CD4-positive, alpha-beta T cell treated with Interleukin-15 for 1 hour (primary cell): Measurements from ENCODE around the gene RNF7.
"Not testable (repeated sequence)": the region's sequence is repeated elsewhere in the genome, so short reads cannot be mapped to it uniquely, and the experiment has no call there.

Source experiments
- DNase-seq: peaks from one replicate; pipeline ENCODE4 v3.0.0-alpha.2; 2020

Gene RNF7

GRCh38 chr3:141783632-141784031 lies 45.5 kb downstream of the RNF7 start:
- DNase-seq: no peak

- no peak for DNase-seq
Measured at GRCh38 chr3:141784096-141784495, 46.0 kb downstream of the RNF7 start.

GRCh38 chr3:141784531-141784930 lies 46.4 kb downstream of the RNF7 start:
- DNase-seq: no peak

- DNase-seq: no peak
Measured at GRCh38 chr3:141788149-141788548, 50.1 kb downstream of the RNF7 start.

GRCh38 chr3:141788750-141789149 lies 50.7 kb downstream of the RNF7 start:
- not testable (repeated sequence) for DNase-seq

- no peak for DNase-seq
Measured at GRCh38 chr3:141789281-141789680, 51.2 kb downstream of the RNF7 start.

- DNase-seq: no peak
Measured at GRCh38 chr3:141790171-141790570, 52.1 kb downstream of the RNF7 start.

GRCh38 chr3:141792495-141792894 lies 54.4 kb downstream of the RNF7 start:
- no peak for DNase-seq

- no peak for DNase-seq
Measured at GRCh38 chr3:141793476-141794260, 55.6 kb downstream of the RNF7 start.

GRCh38 chr3:141795276-141795675 lies 57.2 kb downstream of the RNF7 start:
- DNase-seq: no peak

GRCh38 chr3:141795741-141796080 lies 57.6 kb downstream of the RNF7 start:
- DNase-seq: no peak

GRCh38 chr3:141796081-141796888 lies 58.2 kb downstream of the RNF7 start:
- DNase-seq: peak; percentile 58
